NK-92 (cell line): ENCODE data around the gene CSH1.
"Not testable (repeated sequence)": the region's sequence is repeated elsewhere in the genome, so short reads cannot be mapped to it uniquely, and the experiment has no call there.

Experiments
- DNase-seq: peaks from one replicate; lab custom pipeline; 2025; ENCODE audit not compliant: unreplicated experiment; lab: John Stamatoyannopoulos, UW

CSH1 gene

GRCh38 chr17:63907161-63907778 lies 10.9 kb upstream of the CSH1 start:
- DNase-seq = not testable (repeated sequence)

DNA sequence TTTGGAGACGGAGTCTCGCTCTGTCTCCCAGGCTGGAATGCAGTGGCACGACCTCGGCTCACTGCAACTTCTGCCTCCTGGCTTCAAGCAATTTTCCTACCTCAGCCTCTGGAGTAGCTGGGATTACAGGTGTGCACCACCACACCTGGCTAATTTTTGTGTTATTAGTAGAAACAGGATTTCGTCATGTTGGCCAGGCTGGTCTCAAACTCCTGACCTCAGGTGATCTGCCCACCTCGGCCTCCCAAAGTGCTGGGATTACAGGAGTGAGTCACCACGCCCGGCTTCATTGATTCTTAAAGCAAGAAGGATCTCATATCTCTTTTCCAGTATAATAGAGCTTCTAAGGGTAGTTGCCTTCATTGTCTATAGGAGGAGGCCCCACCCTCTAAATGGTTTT lies 8.4 kb upstream of the CSH1 start:
- DNase-seq = not testable (repeated sequence)

DNA sequence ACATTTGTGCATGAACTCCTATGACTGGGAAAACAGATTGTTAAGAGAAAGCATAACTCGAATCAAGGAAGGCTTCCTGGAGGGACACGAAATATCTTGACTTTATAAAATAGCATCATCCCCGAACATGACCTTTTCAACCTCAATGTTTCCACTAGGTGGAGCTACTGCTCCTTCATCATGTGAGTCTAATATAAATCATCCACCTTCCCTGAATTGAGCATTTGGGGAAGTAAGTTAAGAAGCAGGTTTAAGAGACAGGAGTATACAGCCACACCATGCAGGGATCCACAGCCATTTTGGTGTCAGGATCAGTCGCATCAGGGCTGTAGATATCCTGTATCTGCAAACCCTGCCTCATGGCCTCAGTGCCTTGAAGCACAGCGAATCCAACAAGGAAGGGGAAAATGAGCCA lies 7.4 kb upstream of the CSH1 start:
- not testable (repeated sequence) for DNase-seq

DNA sequence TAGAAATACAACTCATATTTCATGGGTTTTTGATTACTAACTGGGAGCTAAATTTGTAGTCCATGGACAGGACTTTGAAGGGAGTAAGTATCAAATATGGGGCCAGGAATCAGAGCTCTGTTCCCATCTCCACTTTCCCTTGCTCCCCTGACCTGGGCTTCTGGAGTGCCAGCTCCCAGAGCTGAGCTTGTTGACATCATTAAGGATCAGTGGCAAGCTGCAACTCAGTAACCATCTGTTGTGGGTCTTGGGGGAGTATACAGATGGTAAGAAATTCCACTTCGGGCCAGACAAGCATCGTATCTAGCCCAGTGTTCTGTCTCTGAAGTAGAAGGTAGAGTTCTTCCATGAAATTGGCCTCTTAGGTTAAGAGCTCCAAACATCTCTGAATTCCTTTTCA lies 5.6 kb upstream of the CSH1 start:
- not testable (repeated sequence) for DNase-seq

DNA sequence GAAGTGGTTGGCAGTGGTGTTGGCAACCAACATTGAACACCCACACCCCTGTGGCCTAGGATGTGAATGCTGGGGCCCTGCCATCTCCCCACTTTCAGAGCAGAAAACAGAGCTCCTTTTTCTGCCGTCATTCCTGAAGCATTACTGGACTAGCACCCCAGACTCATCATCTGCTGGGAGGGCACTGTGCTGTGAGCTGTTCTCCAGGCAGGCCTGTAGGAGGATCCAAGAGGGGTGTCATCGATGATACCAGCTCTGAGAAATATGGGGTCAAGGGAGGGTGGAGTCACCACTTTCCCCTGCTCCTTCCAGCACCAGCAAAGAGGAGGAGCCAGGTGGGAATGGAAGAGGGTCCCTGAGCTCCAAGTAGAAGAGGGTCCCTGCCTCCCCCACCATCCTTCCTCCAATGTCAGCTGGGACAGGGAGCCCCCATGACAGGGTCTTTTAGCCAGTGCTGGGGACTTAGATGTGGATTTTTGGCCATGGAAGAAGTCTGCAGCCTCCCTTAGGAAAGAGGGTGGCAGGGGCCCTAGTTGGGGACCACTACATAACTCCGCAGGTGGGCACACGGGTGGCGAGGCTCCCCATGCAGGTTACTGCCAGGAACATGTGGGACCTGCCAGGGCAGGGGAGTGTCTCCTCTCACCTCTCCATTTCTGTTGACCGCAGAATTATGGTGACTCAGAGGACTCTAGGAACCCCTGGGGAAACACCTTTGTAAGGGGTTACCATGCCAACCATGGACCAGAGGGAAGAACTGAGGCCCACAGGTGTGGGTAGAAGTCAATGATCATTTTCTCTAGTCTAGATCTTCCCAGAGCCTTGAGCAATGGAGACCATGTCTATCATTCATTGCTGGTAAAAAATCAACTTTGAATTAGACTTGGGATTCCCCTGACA lies 2.8 kb upstream of the CSH1 start:
- not testable (repeated sequence) for DNase-seq

GRCh38 chr17:63894821-63895220 lies 1.6 kb downstream of the CSH1 start:
- not testable (repeated sequence) for DNase-seq

- not testable (repeated sequence) for DNase-seq
Measured at GRCh38 chr17:63894021-63894420, 2.4 kb downstream of the CSH1 start.

DNA sequence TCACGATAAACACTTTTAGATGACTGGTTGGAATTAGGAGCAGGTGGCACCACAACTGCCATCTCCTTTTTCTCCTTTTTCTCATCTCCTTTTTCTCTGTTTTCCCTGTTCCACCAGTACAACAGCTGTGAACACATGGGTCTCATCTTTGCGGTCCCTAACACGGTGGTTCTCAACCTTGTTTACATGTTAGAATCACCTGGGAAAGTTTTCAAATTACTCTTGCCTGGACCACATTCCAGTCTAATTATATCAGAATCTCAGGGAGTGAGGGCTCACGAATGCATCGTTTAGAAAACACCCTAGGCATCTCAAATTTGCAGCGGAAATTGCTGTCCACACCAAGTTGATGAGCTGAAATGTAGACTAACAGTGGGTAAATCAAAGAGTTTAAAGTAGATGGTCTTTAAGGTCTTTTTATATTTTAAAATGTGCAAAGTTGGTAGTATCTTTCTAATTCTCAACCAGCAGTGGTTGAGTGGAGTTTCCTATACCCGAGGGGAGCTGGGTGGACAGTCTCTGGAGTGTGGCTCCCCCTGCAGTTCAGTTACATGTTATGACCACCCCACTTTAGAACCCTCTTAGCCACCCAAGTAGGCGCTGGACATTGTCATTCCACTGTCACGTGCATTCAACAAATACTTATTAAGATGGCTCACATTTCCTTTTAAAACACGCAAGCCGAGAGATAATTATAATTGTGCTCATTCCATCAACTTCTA lies 3.9 kb downstream of the CSH1 start:
- DNase-seq = not testable (repeated sequence)

DNA sequence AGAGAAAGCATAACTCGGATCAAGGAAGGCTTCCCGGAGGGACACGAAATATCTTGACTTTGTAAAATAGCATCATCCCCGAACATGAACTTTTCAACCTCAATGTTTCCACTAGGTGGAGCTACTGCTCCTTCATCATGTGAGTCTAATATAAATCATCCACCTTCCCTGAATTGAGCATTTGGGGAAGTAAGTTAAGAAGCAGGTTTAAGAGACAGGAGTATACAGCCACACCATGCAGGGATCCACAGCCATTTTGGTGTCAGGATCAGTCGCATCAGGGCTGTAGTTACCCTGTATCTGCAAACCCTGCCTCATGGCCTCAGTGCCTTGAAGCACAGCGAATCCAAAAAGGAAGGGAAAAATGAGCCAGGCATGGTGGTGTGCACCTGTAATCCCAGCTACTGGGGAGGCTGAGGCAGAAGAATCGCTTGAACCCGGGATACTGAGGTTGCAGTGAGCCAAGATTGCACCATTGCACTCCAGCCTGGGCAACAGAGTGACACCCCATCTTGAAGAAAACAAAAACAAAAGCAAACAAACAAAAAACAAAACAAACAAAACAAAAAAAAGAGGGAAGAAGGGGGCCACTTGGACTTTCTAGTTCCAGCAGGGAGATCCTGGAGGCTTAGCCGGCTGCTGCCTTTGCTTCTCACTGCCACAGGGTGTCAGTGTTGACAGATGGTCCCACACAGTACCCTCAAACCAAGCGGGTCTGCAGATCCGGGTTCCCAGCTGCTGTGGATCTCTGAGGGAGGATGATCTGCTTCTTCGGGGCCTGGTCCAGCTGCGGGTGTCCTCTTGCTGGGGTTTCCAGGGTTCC lies 7.1 kb downstream of the CSH1 start:
- not testable (repeated sequence) for DNase-seq

GRCh38 chr17:63885119-63885518 lies 11.3 kb downstream of the CSH1 start:
- not testable (repeated sequence) for DNase-seq

- DNase-seq = not testable (repeated sequence)
Measured at GRCh38 chr17:63882626-63883126, 13.7 kb downstream of the CSH1 start.

DNA sequence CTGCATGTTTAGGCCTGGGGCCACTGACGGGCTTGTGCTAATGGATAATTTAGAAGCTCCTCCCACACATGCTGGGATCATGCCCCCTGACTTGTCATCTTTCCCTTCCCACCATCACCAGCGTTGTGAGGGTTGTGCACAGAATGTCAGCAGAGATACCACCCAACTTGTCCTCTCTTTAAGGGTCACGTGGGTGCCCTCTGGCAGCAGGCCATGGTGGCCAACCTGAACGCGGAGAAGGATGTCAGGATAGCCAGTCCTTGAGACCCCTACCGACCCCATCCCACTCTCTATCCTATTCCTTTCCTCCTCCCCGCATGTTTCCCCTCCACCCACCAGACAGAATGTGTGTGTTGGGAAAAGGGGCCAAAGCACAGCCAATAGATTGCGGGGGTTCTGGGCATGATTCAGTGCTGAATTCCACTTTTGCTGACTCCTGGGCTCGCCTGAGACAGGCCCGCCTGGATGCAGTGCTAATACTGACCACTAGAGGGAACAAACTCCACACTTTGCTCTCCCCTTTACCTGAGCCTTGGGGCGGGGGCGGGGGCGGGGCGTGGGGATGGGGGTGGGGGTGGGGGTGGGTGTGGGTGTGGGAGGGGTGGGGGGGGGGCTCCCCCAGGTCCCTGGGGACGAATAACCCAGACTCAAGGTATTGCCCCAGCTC lies 14.3 kb downstream of the CSH1 start, which contains the start of gene GH2:
Gene GH2, minus strand, starts transcription at position 10 of the 667 bp plus-strand sequence. CDS start 143 bp downstream, outside the sequence.
- no peak for DNase-seq

GRCh38 chr17:63881337-63881736 lies 15.0 kb downstream of the CSH1 start:
- DNase-seq = not testable (repeated sequence)

DNA sequence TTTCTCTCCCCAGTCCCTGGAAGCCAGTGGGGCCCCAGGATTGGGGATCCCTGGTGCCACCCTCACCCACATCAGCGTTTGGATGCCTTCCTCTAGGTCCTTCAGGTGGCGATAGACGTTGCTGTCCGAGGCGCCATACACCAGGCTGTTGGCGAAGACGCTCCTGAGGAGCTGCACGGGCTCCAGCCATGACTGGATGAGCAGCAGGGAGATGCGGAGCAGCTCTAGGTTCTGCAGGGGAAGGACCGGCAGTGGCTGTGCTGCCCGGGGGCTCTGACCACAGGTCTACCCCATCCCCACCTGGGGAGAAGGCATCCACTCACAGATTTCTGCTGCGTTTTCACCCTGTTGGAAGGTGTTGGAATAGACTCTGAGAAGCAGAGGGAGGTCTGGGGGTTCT lies 15.7 kb downstream of the CSH1 start:
- DNase-seq = no peak

DNA sequence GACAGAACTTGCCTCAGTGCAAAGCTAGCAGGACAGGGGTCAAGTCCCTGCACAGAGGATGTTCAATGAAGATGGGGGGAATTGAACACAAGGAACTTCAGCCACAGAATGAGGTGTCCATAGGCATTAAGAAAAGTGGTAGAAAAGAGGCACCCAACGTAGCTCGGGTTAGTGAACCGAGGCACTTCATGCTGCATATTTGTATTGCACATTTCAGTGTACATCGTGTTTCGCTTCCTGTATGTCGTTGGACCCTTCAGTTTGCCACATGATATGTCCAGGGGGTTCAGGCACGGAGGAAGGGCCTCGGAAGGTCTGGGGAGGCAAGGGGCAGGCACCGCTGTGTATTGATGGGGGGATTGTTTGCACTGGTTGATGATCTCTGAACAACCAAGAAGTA lies 18.0 kb downstream of the CSH1 start:
- not testable (repeated sequence) for DNase-seq

DNA sequence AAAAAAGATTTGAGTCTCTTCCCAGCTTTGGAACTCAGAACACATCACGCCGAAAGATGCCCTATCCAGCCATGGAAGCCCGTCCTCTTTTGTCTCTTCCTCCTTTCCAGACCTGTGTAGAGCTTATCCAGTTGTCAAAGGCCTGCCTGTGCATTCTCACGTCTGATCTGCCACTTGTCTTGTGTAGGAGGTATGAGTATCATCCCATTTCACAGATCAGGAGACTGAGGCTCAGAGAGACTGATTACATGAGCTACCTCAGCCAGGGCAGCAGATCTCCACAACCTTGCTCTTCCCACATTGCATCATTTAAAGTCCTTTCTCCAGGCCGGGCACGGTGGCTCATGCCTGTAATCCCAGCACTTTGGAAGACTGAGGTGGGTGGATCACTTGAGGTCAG lies 21.7 kb downstream of the CSH1 start:
- not testable (repeated sequence) for DNase-seq

DNA sequence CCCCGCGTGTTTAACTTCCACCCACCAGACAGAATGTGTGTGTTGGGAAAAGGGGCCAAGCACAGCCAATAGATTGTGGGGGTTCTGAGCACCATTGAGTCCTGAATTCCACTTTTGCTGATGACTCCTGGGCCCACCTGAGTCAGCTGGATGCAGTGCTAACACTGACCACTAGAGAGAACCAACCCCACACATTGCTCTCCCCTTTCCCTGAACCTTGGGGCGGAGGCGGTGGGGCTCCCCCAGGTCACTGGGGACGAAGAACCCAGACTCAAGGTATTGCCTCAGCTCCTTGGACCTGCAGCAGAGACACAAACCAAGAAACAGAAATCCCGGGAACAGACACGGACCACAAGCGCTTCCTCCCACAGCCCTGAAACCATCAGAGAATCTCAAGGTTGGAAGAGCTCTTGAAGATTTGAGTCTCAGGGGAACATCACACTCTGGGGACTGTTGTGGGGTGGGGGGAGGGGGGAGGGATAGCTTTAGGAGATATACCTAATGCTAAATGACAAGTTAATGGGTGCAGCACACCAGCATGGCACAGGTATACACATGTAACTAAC lies 22.2 kb downstream of the CSH1 start:
- not testable (repeated sequence) for DNase-seq

GRCh38 chr17:63873577-63873976 lies 22.8 kb downstream of the CSH1 start, which contains the start of gene CSH2:
Gene CSH2 (minus strand): TSS chr17:63873677. CDS start chr17:63873614, 63 bp downstream.
- not testable (repeated sequence) for DNase-seq

- not testable (repeated sequence) for DNase-seq
Measured at GRCh38 chr17:63871646-63872365, 24.6 kb downstream of the CSH1 start.
